GM12892 (cell line): Measurements from ENCODE around the gene LY6G6F.

Experiments used
- DNase-seq: peaks from one replicate; pipeline ENCODE4 v3.0.0; 2011; ENCODE audit not compliant: insufficient read length
- FAIRE-seq: peaks from 2 replicates; lab custom pipeline; 2011; peaks lifted over from hg19 to GRCh38; lab: Jason Lieb, UNC
- POLR2A ChIP-seq: IDR thresholded peaks from 2 replicates; pipeline ENCODE4 v1.6.1; 2011; ENCODE audit warnings: low read depth, low read length, control low read depth
- POLR2AphosphoS5 ChIP-seq: IDR thresholded peaks from 2 replicates; pipeline ENCODE4 v1.6.1; 2011; ENCODE audit warnings: low read depth, low read length, control low read depth
- TAF1 ChIP-seq: IDR thresholded peaks from 2 replicates; pipeline ENCODE4 v1.6.1; 2011; ENCODE audit warnings: low read depth, mild to moderate bottlenecking, control low read depth, low read length, borderline replicate concordance

Gene LY6G6F

GRCh38 chr6:31729515-31729978, 22.9 kb downstream of the LY6G6F start:
- DNase-seq (peak; percentile 70), FAIRE-seq (peak; percentile 9)
- TF ChIP-seq TAF1 = no peak
- TF ChIP-seq POLR2A = 0 out of 2 replicates have a peak, but pooled peaks have one; percentile 47
- TF ChIP-seq POLR2AphosphoS5 = no peak

GRCh38 chr6:31729979-31730630, 23.4 kb downstream of the LY6G6F start:
- peak; percentile 43; the same call in 1 of the 2 replicates for TF ChIP-seq POLR2A
- TF ChIP-seq TAF1 = no peak
- DNase-seq = peak; percentile 69
- peak; percentile 56 for FAIRE-seq

- no peak for FAIRE-seq
These were observed 24.0 kb downstream of the LY6G6F start for GRCh38 chr6:31730631-31731086.

GRCh38 chr6:31732029-31732428, 25.4 kb downstream of the LY6G6F start:
- TF ChIP-seq POLR2AphosphoS5 = no peak
- TF ChIP-seq POLR2A = no peak
- no peak for TF ChIP-seq TAF1
- FAIRE-seq (no peak), DNase-seq (no peak)

More at GRCh38 chr6:31730631-31731086, 24.0 kb downstream of the LY6G6F start:
- no peak for DNase-seq
- no peak for TF ChIP-seq POLR2A
- no peak for TF ChIP-seq POLR2AphosphoS5
- TF ChIP-seq TAF1 = no peak

- FAIRE-seq (no peak), DNase-seq (no peak)
- TF ChIP-seq TAF1 (no peak), POLR2A (no peak)
These were observed 27.1 kb downstream of the LY6G6F start for GRCh38 chr6:31733734-31734133.

- DNase-seq (peak; percentile 62), FAIRE-seq (peak; percentile 80)
- TF ChIP-seq POLR2AphosphoS5 (no peak), TAF1 (no peak), POLR2A (no peak)
These were observed 27.7 kb downstream of the LY6G6F start for GRCh38 chr6:31734247-31734820.

- no peak for DNase-seq
- FAIRE-seq = no peak
- TF ChIP-seq TAF1 = no peak
- 0 out of 2 replicates have a peak, but pooled peaks have one; percentile 30 for TF ChIP-seq POLR2A
These were observed 28.2 kb downstream of the LY6G6F start for GRCh38 chr6:31734821-31735406.

- TF ChIP-seq TAF1 = peak; percentile 54; the same call in 1 of the 2 replicates
- TF ChIP-seq POLR2AphosphoS5 = peak; percentile 62
- peak; percentile 91 for TF ChIP-seq POLR2A
- peak; percentile 81 for DNase-seq
- FAIRE-seq = peak; percentile 73
These were observed 29.5 kb downstream of the LY6G6F start, which contains the start of gene CLIC1 for GRCh38 chr6:31736021-31736767. Gene CLIC1, minus strand, starts transcription at chr6:31736530. Its CDS starts 230 bp downstream, at chr6:31736300.

GRCh38 chr6:31736768-31737314, 30.2 kb downstream of the LY6G6F start:
- no peak for FAIRE-seq
- no peak for DNase-seq
- TF ChIP-seq TAF1 = no peak
- no peak; the same call in 1 of the 2 replicates for TF ChIP-seq POLR2AphosphoS5
- TF ChIP-seq POLR2A = no peak

GRCh38 chr6:31737315-31737990, 30.8 kb downstream of the LY6G6F start:
- DNase-seq (no peak), FAIRE-seq (no peak)
- TF ChIP-seq TAF1 (no peak), POLR2AphosphoS5 (no peak; the same call in 1 of the 2 replicates), POLR2A (no peak)
